ENCODE measurements around the gene UNC13A. TPM values are rescaled to one million over a fixed set of nuclear protein-coding genes. Genes with fewer than 3 reads are reported as not detected.
A peak's percentile ranks its signal among the peaks of the same experiment; 100 is the strongest.

UNC13A gene
- total RNA-seq, 1 experiment from 2014 or later: 0.03 TPM

GRCh38 chr19:17669419-17669818 is 18.7 kb downstream of the UNC13A start:
- no peak for DNase-seq (ENCODE audit: low spot score)

DNA sequence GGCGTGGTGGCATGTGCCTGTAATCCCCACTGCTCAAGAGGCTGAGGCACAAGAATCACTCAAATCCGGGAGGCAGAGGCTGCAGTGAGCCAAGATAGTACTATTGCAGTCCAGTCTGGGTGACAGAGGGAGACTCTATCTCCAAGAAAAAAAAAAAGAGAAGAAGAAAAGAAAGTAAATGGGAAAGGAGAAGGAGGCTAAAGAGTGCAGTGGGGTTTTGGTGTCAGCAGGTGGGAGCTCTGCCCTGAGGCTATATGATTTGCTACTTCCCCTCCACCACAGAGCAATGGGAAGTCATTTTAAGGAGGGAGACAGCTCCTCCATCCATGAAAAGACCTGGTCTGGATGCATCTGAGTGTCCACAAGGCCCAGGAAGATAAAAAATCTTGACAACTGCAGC is 23.1 kb downstream of the UNC13A start:
- no peak for DNase-seq (ENCODE audit: low spot score)

GRCh38 chr19:17659996-17660395 is 28.2 kb downstream of the UNC13A start:
- DNase-seq (ENCODE audit: low spot score): no peak

- no peak for DNase-seq (ENCODE audit: low spot score)
These were observed 29.5 kb downstream of the UNC13A start for GRCh38 chr19:17658666-17659065.

DNA sequence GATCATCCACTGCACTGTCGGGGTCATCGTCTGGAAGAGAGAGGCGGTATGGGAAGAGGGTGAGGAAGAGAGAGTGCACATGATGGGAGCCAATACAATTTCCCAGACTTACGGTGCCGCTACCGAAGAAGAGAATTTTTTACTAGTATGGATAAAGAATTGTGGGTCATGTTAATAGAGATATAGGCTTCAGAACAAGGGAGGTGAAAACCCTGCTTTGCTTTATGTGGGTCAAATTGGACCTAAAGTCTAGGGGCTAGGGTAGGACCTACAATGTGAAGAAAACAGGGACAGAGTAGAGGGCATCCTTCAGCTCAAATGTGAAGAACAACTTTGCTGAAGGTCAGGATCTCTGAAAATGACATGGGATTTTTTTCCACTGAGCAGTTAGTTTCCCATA is 29.9 kb downstream of the UNC13A start:
- no peak for DNase-seq (ENCODE audit: low spot score)

- no peak for DNase-seq (ENCODE audit: low spot score)
These were observed 31.2 kb downstream of the UNC13A start for GRCh38 chr19:17656970-17657369.

GRCh38 chr19:17655751-17656472 is 32.2 kb downstream of the UNC13A start:
- DNase-seq (ENCODE audit: low spot score): no peak

DNA sequence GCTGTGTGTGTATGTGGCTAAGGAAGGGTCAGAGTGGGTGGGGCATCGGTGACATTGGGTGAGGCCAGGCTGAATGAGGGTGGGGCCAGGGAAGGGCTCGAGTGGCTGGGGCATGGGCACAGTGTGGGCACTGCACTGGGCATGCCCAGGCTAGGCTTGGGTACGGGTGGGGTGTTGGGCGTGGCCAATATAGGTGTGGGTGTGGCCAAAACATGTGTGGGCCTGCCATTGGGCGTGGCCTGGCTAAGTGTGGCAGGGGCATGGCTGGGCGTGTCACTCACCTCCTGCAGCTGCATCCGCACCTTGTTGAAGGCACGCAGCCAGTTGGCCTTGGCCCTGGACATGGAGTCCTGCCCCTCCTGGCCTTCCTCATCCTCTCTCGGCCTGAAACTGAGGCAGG is 33.2 kb downstream of the UNC13A start:
- DNase-seq (ENCODE audit: low spot score): peak; percentile 1

GRCh38 chr19:17652627-17653026 is 35.5 kb downstream of the UNC13A start:
- no peak for DNase-seq (ENCODE audit: low spot score)

- DNase-seq (ENCODE audit: low spot score): no peak
These were observed 39.4 kb downstream of the UNC13A start for GRCh38 chr19:17648786-17649185.

- no peak for DNase-seq (ENCODE audit: low spot score)
These were observed 40.0 kb downstream of the UNC13A start for GRCh38 chr19:17648097-17648660.

- no peak for DNase-seq (ENCODE audit: low spot score)
These were observed 40.8 kb downstream of the UNC13A start for GRCh38 chr19:17647071-17648020.

- DNase-seq (ENCODE audit: low spot score): no peak
These were observed 41.7 kb downstream of the UNC13A start for GRCh38 chr19:17646441-17646840.

DNA sequence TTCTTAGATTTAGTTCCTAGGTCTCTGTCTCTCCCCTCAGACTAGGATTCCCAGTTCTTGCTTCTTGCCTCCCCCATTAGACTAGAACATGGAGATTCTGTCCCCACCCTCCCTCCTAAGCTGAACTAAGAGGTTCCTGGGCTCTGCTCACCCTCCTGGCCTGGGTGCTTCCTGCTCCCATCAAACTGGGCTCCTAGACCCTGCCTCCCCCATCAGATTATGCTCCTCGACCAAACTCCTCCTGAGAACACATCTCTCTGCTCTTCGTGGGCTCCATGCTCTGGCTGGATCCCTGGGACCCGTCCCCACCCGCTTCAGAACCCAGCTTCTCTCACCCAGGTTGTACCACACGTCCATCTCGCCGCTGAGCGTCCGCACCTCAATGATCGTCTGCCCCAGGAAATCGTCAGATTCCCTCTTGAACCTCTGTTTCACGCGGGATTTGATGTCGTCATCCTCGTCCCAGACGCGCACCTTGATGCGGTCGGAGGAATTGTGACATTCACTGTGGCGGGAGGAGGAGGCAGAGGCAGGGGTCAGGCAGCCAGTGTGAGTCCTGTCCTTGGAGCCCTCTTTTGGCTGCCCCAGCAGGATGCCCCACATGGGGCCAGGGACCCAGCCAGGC is 42.7 kb downstream of the UNC13A start:
- no peak for DNase-seq (ENCODE audit: low spot score)

GRCh38 chr19:17642656-17643055 is 45.5 kb downstream of the UNC13A start:
- no peak for DNase-seq (ENCODE audit: low spot score)

GRCh38 chr19:17641846-17642245 is 46.3 kb downstream of the UNC13A start:
- DNase-seq (ENCODE audit: low spot score): no peak

DNA sequence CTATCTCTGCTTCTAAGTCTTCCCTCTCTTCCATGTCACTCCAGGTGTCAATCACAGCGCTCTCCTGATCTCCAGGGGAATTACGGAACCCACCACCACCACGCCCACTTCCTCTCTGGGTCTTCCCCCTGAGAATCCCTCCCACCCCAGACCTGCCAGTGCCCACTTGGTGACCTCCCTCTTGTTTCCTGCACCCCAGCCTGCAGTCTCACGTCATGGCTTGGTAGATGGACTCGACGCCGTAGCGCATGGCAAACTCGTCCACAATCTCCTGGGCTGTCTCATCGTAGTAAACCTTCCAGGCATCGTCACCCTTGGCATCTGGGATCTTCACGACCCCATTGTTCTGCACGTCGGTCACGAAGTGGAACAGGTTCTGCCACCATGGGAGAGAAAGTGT is 47.0 kb downstream of the UNC13A start:
- no peak for DNase-seq (ENCODE audit: low spot score)

DNA sequence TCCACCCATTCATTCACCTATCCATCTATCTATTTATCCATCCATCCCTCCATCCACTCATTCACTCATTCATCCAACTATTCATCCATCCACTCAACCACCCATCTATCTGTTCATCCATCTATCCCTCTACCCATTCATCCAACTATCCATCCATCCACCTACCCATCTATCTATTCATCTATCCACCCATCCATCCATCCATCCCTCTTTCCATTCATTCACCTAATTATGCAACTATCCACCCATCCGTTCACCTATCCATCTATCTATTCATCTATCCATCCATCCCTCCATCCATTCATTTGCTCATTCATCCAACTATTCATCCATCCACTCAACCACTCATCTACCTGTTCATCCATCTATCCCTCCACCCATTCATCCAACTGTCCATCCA is 54.5 kb downstream of the UNC13A start:
- no peak for DNase-seq (ENCODE audit: low spot score)

DNA sequence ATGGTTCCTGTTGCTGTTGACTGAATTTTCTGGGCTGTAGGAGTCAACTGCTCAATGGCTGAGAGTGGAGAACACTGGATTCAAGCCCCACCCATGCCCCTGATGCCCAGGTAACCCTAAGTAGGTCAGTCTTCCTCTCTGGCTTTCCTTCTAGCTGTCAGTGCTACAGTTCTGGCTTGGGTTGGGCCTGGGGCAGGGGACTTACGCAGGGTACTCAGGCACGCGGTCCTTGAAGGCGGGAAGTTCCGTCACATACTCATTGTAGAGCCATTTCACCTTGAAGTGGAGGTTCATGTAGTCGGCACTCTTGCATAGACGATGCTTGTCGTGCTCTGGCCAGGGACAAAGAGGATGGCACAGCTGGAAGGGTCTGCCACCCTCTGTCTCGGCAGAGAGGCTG is 55.6 kb downstream of the UNC13A start:
- no peak for DNase-seq (ENCODE audit: low spot score)

GRCh38 chr19:17629760-17630159 is 58.4 kb downstream of the UNC13A start:
- no peak for DNase-seq (ENCODE audit: low spot score)

GRCh38 chr19:17627921-17628320 is 60.2 kb downstream of the UNC13A start:
- DNase-seq (ENCODE audit: low spot score): no peak

DNA sequence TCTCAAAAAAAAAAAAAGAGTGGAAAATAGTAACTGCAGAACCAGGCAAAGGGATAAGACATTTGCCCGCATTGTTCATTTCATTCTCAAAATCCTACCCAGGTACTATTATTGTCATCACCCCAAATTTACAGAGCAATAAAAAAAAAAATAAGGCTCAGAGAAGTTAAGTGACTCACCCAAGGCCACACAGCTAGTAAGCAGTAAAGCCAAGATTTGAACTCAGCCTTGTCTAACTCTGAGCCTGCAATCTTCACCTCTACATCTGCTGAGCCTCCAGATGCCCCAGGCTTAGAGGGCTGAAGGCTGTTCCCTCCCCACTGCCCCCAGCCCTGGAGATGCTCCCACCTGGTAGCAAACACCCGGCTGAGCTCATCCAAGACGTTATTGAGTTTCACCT is 61.0 kb downstream of the UNC13A start:
- DNase-seq (ENCODE audit: low spot score): no peak
